Nucleus accumbens (tissue), 56 donors: ENCODE results near the gene SCD.
A peak's percentile ranks its signal among the peaks of the same experiment; 100 is the strongest.
"Not testable (repeated sequence)": the region's sequence is repeated elsewhere in the genome, so short reads cannot be mapped to it uniquely, and the experiment has no call there.

Experiments
- DNase-seq, 56 donors: peaks; one replicate each; lab custom pipeline; 2025; lab: John Stamatoyannopoulos, UW

SCD gene

GRCh38 chr10:100346765-100347567 is at the start of gene SCD:
Gene SCD, plus strand, starts transcription at chr10:100347233. Its CDS starts 272 bp downstream, at chr10:100347505.
- peak; percentile 54 to 98 (median 93) for DNase-seq

- DNase-seq: no peak
Observed at GRCh38 chr10:100297242-100297641, 49.8 kb upstream of the SCD start.

GRCh38 chr10:100301123-100301522 is 45.9 kb upstream of the SCD start:
- DNase-seq: not testable (repeated sequence)

GRCh38 chr10:100303724-100304319 is 43.2 kb upstream of the SCD start:
- no peak for DNase-seq

- no peak for DNase-seq
Observed at GRCh38 chr10:100304414-100304813, 42.6 kb upstream of the SCD start.

- DNase-seq: no peak
Observed at GRCh38 chr10:100306861-100307260, 40.2 kb upstream of the SCD start.

GRCh38 chr10:100307684-100308083 is 39.3 kb upstream of the SCD start:
- DNase-seq: no peak

GRCh38 chr10:100311298-100311697 is 35.7 kb upstream of the SCD start:
- DNase-seq: no peak

GRCh38 chr10:100315615-100316014 is 31.4 kb upstream of the SCD start:
- peak in 1 of 56 donors; percentile 3 for DNase-seq

- no peak for DNase-seq
Observed at GRCh38 chr10:100318207-100318606, 28.8 kb upstream of the SCD start.

GRCh38 chr10:100319707-100320402 is 27.2 kb upstream of the SCD start:
- DNase-seq: peak in 14 of 56 donors; percentile 3 to 41 (median 14)

GRCh38 chr10:100325158-100325557 is 21.9 kb upstream of the SCD start:
- no peak for DNase-seq

- peak in 4 of 56 donors; percentile 9 to 21 (median 14) for DNase-seq
Observed at GRCh38 chr10:100327007-100327717, 19.9 kb upstream of the SCD start.

GRCh38 chr10:100327718-100328009 is 19.4 kb upstream of the SCD start:
- DNase-seq: peak in 2 of 56 donors; percentile 21 to 27

GRCh38 chr10:100328198-100328597 is 18.8 kb upstream of the SCD start:
- no peak for DNase-seq

GRCh38 chr10:100330079-100330478 is 17.0 kb upstream of the SCD start, which contains the start of gene PKD2L1:
Gene PKD2L1, minus strand, starts transcription at chr10:100330228. Its CDS starts 125 bp downstream, at chr10:100330103.
- no peak for DNase-seq

GRCh38 chr10:100333106-100333505 is 13.9 kb upstream of the SCD start:
- DNase-seq: no peak

GRCh38 chr10:100333661-100334440 is 13.2 kb upstream of the SCD start:
- no peak for DNase-seq

- DNase-seq: no peak
Observed at GRCh38 chr10:100334762-100335161, 12.3 kb upstream of the SCD start.

- DNase-seq: peak in 49 of 56 donors; percentile 3 to 90 (median 55)
Observed at GRCh38 chr10:100338434-100339036, 8.5 kb upstream of the SCD start.
